ENCODE measurements around the gene EPB41L4B.

Gene EPB41L4B

DNA sequence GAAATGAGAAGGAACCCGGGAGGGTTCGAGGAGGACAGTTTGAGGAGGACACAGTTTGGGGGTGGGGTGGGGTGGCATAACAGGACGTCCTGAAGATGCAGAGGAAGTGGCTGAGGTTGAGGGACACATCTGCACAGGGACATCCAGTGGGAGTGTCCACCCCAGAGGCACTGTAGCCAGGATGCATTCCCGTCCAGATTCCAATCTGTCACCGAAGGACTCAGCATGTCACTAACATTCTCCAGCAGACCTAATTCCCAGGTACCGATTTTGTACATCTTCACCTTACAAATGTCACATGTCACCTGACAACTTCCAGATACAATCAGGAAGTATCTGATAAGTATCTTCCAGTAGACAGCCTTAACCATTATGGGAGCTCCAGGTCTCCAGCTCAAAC is 42.6 kb downstream of the EPB41L4B start:
- Histone ChIP-seq H3K4me3 (ENCODE audit: low read length) (no peak overlapping the region), H3K9me3 (ENCODE audit: control insufficient read depth, low read length) (no peaks in the 10 kb centered on the region), H3K9ac (ENCODE audit: low read length) (no peak overlapping the region), H3K4me1 (ENCODE audit: control insufficient read depth, insufficient read depth, low read length) (no peaks in the 10 kb centered on the region), H3K36me3 (ENCODE audit: control insufficient read depth, insufficient read depth, low read length, severe bottlenecking) (no peaks in the 10 kb centered on the region), H3K27me3 (replicated peaks; ENCODE audit: control insufficient read depth, insufficient read depth, low read length) (peaks cover 56% of the 10 kb centered on the region)
- DNase-seq (ENCODE audit: low read depth), result no peak

DNA sequence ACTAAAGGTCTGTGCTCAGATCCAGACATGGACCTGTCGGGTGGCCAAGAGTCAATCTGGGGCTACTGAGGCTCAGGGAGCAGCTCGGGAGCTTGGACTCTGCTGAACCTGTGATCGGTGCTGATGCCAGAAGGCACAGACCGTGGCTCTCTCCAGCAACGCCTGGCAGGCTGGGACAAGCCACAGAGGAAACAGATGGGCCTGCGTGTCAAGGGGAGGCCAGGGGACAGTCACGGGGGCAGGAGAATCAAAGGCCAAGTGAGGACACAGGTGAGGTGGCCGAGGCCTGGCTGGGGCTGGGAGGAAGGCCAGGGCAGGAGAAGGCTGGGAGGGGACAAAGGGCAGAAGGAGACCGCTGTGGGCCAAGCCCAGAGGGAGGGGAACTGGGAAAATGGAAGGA is 43.4 kb downstream of the EPB41L4B start:
- Histone ChIP-seq H3K27me3 (replicated peaks; ENCODE audit: control insufficient read depth, insufficient read depth, low read length) (peaks cover 58% of the 10 kb centered on the region), H3K4me1 (ENCODE audit: control insufficient read depth, insufficient read depth, low read length) (no peaks in the 10 kb centered on the region), H3K4me3 (ENCODE audit: low read length) (no peak overlapping the region), H3K9me3 (ENCODE audit: control insufficient read depth, low read length) (no peaks in the 10 kb centered on the region), H3K9ac (ENCODE audit: low read length) (no peak overlapping the region), H3K36me3 (ENCODE audit: control insufficient read depth, insufficient read depth, low read length, severe bottlenecking) (no peaks in the 10 kb centered on the region)
- no peak for DNase-seq (ENCODE audit: low read depth)

DNA sequence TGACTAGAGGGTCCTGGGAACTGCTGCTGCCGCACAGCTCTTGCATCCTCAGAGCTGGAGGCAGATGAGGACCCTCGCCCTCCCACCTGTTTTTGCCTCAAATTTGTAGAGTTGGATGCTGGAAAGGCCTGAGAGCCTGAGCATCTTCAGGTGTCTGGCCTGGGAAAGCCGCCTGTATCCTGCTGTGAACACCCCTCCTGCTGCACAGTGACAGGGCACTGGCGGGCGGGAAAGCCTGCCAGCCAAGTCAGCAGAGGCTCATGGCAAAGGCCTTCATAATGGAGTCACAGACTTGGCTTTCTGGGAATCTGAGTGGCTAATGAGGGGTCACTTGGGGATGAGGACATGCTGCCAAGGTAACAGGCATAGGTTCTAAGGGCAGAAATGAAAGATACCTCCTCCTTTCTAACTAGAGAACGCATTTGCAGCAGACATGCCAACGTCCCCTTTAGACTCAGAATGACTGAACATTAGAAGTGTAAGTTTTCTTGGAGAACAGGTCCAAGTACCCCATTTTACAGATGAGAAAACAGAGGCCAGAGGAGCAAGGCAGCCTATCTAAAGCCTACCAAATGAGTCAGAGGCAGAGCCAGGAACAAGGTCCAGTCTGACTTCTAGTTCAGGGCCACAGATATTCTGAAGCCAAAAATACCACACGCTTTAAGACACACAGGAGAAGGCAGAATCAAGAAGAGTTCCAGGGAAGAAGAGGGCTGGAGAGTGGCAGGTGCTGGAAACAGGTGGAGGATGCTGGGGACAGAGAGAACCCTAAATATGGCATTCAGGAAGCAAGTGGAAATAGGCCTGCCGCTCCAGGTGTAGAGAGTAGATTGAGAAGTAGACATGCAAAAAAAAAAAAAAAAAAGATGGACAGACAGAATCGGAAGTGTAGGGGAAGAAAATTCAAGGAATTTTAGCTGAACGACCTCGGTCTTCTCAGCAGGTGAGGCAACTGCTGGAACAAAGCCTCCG is 44.1 kb downstream of the EPB41L4B start:
- no peaks in the 10 kb centered on the region for H3K36me3 ChIP-seq (ENCODE audit: control insufficient read depth, insufficient read depth, low read length, severe bottlenecking)
- H3K4me3 ChIP-seq (ENCODE audit: low read length), result no peak overlapping the region
- DNase-seq (ENCODE audit: low read depth), result no peak
- H3K9ac ChIP-seq (ENCODE audit: low read length), result no peak overlapping the region
- peaks cover 58% of the 10 kb centered on the region for H3K27me3 ChIP-seq (replicated peaks; ENCODE audit: control insufficient read depth, insufficient read depth, low read length)
- no peaks in the 10 kb centered on the region for H3K4me1 ChIP-seq (ENCODE audit: control insufficient read depth, insufficient read depth, low read length)
- no peaks in the 10 kb centered on the region for H3K9me3 ChIP-seq (ENCODE audit: control insufficient read depth, low read length)

DNA sequence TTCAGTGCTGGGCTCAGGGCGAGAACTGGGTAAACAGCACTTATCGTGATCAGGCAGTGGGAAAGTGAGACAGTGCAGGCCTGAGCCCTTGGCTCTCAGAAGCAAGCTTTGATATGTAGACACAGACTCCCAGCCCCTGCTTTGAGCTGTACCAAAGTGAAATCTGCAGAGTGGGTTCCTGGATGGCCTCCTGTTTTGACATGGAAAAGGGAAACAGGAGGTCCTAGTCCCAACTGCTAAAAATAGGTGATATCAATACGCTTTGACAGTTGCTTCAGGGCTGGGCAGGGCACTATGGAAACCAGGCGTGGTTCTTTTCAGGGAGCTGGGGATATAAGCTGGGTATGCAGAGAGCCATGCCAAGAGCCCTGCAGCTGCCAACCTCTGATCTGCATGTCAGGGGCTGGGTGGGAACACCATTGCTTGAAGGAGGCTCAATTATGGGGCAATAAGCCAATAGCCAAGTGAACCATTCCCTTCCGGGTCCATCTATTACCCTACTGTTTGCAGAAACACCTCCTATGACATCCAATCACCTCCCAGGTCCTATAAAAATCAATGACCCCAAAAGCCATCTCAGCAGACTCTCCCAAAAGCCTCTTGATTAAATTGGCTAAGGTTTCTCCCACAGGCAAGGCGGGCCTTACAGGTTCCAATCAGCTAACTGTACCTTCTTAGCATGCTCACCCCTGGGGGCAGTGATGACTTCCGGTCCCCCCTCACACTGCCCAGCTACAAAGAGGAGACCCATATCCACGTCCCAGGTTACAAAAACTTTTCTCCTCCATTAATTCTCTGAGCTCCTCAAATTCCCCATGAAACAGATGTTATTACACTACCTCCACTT is 45.8 kb downstream of the EPB41L4B start:
- Histone ChIP-seq H3K9ac (ENCODE audit: low read length) (no peak overlapping the region), H3K4me3 (ENCODE audit: low read length) (no peak overlapping the region), H3K4me1 (ENCODE audit: control insufficient read depth, insufficient read depth, low read length) (no peaks in the 10 kb centered on the region), H3K36me3 (ENCODE audit: control insufficient read depth, insufficient read depth, low read length, severe bottlenecking) (no peaks in the 10 kb centered on the region), H3K9me3 (ENCODE audit: control insufficient read depth, low read length) (no peaks in the 10 kb centered on the region), H3K27me3 (replicated peaks; ENCODE audit: control insufficient read depth, insufficient read depth, low read length) (peaks cover 49% of the 10 kb centered on the region)
- DNase-seq (ENCODE audit: low read depth), result no peak

DNA sequence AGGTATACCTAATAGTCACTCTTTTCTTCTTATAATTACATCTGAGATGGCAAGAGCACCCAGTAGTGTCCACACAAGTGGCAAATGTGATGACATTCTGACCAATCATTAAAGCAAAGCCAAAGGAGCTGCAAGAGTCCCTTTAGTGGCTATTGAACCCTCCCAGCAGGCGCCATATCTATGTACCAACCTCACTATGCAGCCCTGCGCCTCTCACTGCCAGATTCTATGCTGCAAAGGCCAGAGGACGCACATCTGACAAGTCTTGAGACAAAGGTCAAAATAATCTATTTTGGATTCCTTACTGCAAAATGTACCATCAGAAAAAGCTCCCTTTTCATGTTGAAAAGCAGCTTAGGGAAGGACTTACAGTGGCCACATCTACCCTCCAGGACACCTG is 47.0 kb downstream of the EPB41L4B start:
- Histone ChIP-seq H3K4me1 (ENCODE audit: control insufficient read depth, insufficient read depth, low read length) (no peaks in the 10 kb centered on the region), H3K27me3 (replicated peaks; ENCODE audit: control insufficient read depth, insufficient read depth, low read length) (peaks cover 46% of the 10 kb centered on the region), H3K36me3 (ENCODE audit: control insufficient read depth, insufficient read depth, low read length, severe bottlenecking) (no peaks in the 10 kb centered on the region), H3K9ac (ENCODE audit: low read length) (no peak overlapping the region), H3K4me3 (ENCODE audit: low read length) (no peak overlapping the region), H3K9me3 (ENCODE audit: control insufficient read depth, low read length) (no peaks in the 10 kb centered on the region)
- DNase-seq (ENCODE audit: low read depth), result no peak

DNA sequence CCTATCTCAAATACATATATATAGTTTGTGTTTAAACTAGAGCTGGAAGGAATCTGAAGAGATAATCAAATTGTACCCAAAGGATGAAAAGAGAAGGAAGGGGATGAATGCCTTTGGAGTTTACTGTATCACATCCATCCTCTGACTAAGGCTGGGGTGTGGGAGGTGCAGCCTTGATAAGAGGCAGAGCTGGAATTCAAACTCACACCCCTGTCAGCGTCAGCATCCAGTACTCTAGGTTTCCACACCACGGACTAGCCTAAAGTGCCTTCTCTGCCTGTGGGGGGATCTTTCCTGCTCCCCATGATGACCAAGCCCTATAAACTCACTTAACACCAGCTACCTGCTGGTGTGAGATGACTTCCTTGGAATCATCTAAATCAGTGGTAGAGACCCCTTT is 48.1 kb downstream of the EPB41L4B start:
- H3K4me1 ChIP-seq (ENCODE audit: control insufficient read depth, insufficient read depth, low read length), result no peaks in the 10 kb centered on the region
- no peak for DNase-seq (ENCODE audit: low read depth)
- H3K27me3 ChIP-seq (replicated peaks; ENCODE audit: control insufficient read depth, insufficient read depth, low read length), result peaks cover 43% of the 10 kb centered on the region
- no peaks in the 10 kb centered on the region for H3K36me3 ChIP-seq (ENCODE audit: control insufficient read depth, insufficient read depth, low read length, severe bottlenecking)
- H3K4me3 ChIP-seq (ENCODE audit: low read length), result no peak overlapping the region
- H3K9ac ChIP-seq (ENCODE audit: low read length), result no peak overlapping the region
- H3K9me3 ChIP-seq (ENCODE audit: control insufficient read depth, low read length), result peaks cover 2% of the 10 kb centered on the region

DNA sequence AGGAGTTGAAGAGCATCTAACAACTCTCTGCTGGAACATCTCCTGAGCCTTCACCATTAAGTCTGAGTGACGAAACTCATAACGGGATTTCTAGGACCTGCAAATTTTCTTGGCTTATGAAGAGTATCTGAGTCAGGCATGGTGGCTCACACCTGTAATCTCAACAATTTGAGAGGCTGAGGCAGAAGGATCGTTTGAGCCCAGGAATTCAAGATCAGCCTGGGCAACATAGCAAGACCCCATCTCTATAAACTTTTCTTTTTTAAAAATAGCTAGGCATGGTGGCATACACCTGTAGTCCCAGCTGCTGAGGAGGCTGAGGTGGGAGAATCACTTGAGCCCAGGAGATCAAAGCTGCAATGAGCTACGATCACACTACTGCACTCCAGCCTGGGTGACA is 48.8 kb downstream of the EPB41L4B start:
- no peak for DNase-seq (ENCODE audit: low read depth)
- H3K9ac ChIP-seq (ENCODE audit: low read length), result no peak overlapping the region
- peaks cover 9% of the 10 kb centered on the region for H3K9me3 ChIP-seq (ENCODE audit: control insufficient read depth, low read length)
- no peaks in the 10 kb centered on the region for H3K36me3 ChIP-seq (ENCODE audit: control insufficient read depth, insufficient read depth, low read length, severe bottlenecking)
- H3K27me3 ChIP-seq (replicated peaks; ENCODE audit: control insufficient read depth, insufficient read depth, low read length), result peaks cover 37% of the 10 kb centered on the region
- H3K4me1 ChIP-seq (ENCODE audit: control insufficient read depth, insufficient read depth, low read length), result no peaks in the 10 kb centered on the region
- H3K4me3 ChIP-seq (ENCODE audit: low read length), result no peak overlapping the region

DNA sequence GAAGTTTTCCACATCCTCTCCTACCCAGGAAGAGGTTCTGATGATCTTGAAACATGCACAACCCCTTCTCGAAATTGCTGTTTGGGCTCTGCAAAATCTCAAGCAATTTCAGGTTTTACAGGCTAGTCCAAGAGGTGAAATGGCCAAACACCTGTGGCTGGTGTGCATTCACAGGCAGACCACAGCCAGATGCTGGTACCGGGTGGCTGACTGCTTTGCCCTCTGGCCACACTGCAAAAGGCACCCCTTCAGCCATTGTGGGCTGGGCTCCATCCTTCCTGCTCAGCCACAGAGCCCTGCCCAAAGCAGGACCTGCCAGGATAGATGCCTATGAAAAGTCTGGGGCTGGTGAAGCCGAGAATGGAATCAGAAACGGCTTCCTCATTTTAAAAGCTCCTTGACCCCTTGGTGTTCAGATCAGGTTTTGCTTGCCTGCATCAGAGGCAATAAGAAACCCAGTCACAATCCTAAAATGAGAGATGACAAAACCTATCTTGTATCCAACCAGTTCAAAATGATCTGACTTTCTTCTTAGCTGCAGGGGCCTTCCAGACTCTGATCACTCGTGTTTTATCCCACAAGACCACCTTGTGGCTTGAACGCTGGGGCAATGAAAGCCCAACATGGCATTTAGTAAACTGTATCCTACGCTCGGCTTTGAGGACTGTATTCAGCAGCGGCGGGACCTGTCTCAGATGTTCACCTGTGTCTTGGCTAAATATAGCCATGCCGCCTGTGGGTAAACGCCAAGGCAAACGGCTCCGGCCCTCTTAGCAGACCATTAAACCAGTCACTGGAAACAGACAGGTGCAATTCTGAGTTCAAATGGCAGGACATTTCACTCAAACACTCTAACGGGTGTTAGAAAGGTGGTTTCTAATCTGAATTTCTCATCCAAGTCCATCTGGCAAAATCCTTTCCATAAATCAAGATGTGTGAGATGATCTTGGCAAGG is 49.6 kb downstream of the EPB41L4B start:
- DNase-seq (ENCODE audit: low read depth), result no peak
- no peaks in the 10 kb centered on the region for H3K4me1 ChIP-seq (ENCODE audit: control insufficient read depth, insufficient read depth, low read length)
- H3K4me3 ChIP-seq (ENCODE audit: low read length), result no peak overlapping the region
- H3K27me3 ChIP-seq (replicated peaks; ENCODE audit: control insufficient read depth, insufficient read depth, low read length), result peaks cover 29% of the 10 kb centered on the region
- peaks cover 11% of the 10 kb centered on the region for H3K9me3 ChIP-seq (ENCODE audit: control insufficient read depth, low read length)
- H3K9ac ChIP-seq (ENCODE audit: low read length), result no peak overlapping the region
- H3K36me3 ChIP-seq (ENCODE audit: control insufficient read depth, insufficient read depth, low read length, severe bottlenecking), result no peaks in the 10 kb centered on the region

DNA sequence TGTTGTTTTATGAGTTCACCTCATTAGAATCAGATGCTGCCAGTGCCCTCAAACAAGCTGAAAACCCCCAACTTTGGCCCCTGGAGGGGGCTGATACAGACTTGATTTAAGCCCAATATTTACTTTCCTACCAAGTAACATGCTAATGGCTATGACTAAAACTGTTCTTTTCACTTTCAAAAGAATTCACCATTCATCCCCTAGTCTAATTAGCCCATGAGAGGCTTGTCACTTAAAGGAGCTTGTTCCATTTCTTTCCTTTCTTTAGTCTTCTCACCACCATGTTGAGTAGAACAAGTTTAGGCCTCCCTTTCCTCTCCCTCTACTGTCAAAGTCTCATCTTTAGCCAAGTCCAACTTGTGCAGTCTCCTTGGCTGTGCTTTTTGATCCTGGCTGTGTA is 50.4 kb downstream of the EPB41L4B start:
- Histone ChIP-seq H3K4me1 (ENCODE audit: control insufficient read depth, insufficient read depth, low read length) (peaks cover under 1% of the 10 kb centered on the region), H3K27me3 (replicated peaks; ENCODE audit: control insufficient read depth, insufficient read depth, low read length) (peaks cover 30% of the 10 kb centered on the region)

DNA sequence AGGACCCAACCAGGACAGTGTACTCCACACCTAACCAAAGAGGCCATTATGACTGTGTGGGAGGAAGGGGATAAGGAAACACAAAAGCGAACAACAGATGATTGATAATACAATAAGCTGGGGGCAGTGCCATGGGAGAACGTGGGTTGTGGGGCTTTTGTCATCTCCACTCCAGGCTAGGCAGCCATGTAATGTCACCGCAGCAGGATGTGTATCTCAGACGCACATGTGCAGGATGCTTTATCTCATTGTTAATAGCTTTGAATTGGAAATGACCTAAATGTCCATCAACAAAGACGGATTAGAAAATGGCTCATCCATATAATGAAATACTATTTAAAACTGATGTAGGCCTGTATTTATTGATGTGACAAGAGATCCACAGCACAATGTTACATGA is 51.0 kb downstream of the EPB41L4B start:
- no peak for DNase-seq (ENCODE audit: low read depth)
- Histone ChIP-seq H3K27me3 (replicated peaks; ENCODE audit: control insufficient read depth, insufficient read depth, low read length) (peaks cover 25% of the 10 kb centered on the region), H3K36me3 (ENCODE audit: control insufficient read depth, insufficient read depth, low read length, severe bottlenecking) (no peaks in the 10 kb centered on the region), H3K4me1 (ENCODE audit: control insufficient read depth, insufficient read depth, low read length) (peaks cover 4% of the 10 kb centered on the region), H3K9ac (ENCODE audit: low read length) (no peak overlapping the region), H3K9me3 (ENCODE audit: control insufficient read depth, low read length) (peaks cover 11% of the 10 kb centered on the region), H3K4me3 (ENCODE audit: low read length) (no peak overlapping the region)

More for the DNA sequence above, 50.4 kb downstream of the EPB41L4B start:
- H3K36me3 ChIP-seq (ENCODE audit: control insufficient read depth, insufficient read depth, low read length, severe bottlenecking), result no peaks in the 10 kb centered on the region
- DNase-seq (ENCODE audit: low read depth), result no peak
- H3K9ac ChIP-seq (ENCODE audit: low read length), result no peak overlapping the region
- H3K9me3 ChIP-seq (ENCODE audit: control insufficient read depth, low read length), result peaks cover 11% of the 10 kb centered on the region
- H3K4me3 ChIP-seq (ENCODE audit: low read length), result no peak overlapping the region
